LHCN-M2 (cell line): ENCODE data around the gene PAMR1. TPM values are rescaled to one million over a fixed set of nuclear protein-coding genes. Genes with fewer than 3 reads are reported as not detected.
"Not testable (repeated sequence)": the region's sequence is repeated elsewhere in the genome, so short reads cannot be mapped to it uniquely, and the experiment has no call there.

ENCODE experiments used
- DNase-seq: peaks from one replicate; pipeline ENCODE4 v3.0.0-alpha.2; 2012; ENCODE audit warnings: low read depth
- polyA plus RNA-seq: library from polyadenylated mRNA; unstranded; fragments of >200 nt; gene quantifications from one replicate; pipeline ENCODE4 v1.2.1, GENCODE V29; 2012; ENCODE audit warnings: missing spikeins
- total RNA-seq: library from RNA; depleted of rRNA; stranded (reverse); fragments of >200 nt; gene quantifications from 2 replicates; pipeline ENCODE4 v1.2.3, GENCODE V29; 2014; rRNA removed

PAMR1 gene, protein sequence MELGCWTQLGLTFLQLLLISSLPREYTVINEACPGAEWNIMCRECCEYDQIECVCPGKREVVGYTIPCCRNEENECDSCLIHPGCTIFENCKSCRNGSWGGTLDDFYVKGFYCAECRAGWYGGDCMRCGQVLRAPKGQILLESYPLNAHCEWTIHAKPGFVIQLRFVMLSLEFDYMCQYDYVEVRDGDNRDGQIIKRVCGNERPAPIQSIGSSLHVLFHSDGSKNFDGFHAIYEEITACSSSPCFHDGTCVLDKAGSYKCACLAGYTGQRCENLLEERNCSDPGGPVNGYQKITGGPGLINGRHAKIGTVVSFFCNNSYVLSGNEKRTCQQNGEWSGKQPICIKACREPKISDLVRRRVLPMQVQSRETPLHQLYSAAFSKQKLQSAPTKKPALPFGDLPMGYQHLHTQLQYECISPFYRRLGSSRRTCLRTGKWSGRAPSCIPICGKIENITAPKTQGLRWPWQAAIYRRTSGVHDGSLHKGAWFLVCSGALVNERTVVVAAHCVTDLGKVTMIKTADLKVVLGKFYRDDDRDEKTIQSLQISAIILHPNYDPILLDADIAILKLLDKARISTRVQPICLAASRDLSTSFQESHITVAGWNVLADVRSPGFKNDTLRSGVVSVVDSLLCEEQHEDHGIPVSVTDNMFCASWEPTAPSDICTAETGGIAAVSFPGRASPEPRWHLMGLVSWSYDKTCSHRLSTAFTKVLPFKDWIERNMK
- 0.23 and 0.26 TPM in 2 replicates for total RNA-seq
- 0.46 TPM for polyA plus RNA-seq

DNA sequence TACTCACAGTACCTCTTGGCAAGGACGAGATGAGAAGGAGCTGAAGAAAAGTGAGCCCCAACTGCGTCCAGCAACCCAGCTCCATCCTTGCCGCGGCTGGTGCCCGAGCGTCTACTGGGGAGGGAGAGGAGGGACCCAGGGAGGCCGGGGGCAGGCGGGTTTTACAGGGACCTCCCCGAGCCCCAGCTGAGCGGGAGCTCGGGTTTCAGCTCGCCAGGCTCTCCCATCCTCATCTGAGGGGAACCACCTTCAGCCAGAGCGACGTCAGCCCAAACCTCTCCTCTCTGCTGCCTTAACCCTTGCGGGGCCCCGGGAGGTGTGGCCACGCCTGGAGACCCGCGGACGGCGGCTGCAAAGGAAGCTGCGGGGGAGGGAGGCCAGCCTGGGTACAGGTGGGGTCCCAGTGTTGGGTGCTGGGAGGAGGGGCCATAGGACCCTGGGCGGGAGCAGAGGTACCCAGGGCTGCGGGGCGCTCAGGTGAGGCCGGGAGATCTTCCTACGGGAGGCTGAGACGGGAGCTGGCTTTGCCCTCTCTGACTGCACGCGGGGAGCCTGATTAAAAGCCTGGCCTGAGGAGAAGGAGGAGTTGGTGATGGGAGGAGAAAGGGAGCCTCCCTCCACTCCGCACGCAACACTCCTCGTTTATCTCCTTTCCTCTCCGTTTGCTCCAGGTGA lies at the start of gene PAMR1:
Gene PAMR1 (minus strand): TSS at position 116 of the 675 bp plus-strand sequence. CDS start 31 bp downstream, at position 85.
- no peak for DNase-seq

GRCh38 chr11:35571696-35572095 lies 46.3 kb upstream of the PAMR1 start:
- no peak for DNase-seq

- peak; percentile 87 for DNase-seq
These were observed 42.5 kb upstream of the PAMR1 start for GRCh38 chr11:35567737-35568465.

GRCh38 chr11:35566885-35567284 lies 41.5 kb upstream of the PAMR1 start:
- no peak for DNase-seq

DNA sequence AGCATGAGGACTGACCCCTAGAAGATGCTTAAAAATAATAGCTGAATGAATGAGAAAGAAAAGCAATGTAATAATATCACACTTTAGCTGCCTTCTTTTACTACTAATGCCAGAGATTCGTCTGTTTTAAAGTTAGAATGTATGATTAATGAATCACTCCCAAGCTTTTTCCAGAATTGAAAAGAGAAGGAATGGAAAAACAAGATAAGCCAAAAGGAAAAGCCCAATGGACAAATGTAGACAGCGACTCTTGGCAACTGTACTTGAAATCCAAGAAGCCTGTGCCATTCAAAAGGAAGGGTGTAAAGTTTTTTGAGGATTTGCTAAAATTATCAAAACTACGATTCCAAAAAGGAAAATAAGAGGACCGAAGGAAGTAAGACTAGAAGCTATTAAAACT lies 40.8 kb upstream of the PAMR1 start:
- DNase-seq: no peak

- DNase-seq: no peak
These were observed 38.8 kb upstream of the PAMR1 start for GRCh38 chr11:35564245-35564595.

GRCh38 chr11:35563484-35564244 lies 38.2 kb upstream of the PAMR1 start:
- no peak for DNase-seq

- DNase-seq: no peak
These were observed 34.5 kb upstream of the PAMR1 start for GRCh38 chr11:35559949-35560348.

DNA sequence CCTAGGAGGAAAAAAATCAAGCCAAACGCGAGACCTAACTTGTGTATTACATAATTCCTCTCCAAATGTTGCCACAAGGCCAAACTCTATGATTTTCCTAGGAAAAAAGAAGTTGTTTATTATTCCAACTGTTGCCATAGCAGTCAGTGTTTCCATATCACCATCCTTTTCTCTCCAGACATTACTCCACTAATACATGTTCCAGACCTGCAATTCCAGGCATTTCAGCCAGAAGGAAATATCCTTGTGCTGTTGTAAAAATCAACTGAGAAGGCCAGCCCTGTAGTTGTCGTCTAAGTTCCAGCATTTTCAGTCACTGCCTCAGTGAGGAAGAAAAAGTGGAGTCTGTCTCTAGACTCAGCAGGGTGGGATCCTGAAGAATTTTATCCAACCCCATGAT lies 33.1 kb upstream of the PAMR1 start:
- DNase-seq: peak; percentile 33

- DNase-seq: no peak
These were observed 30.1 kb upstream of the PAMR1 start for GRCh38 chr11:35555488-35555887.

- DNase-seq: peak; percentile 52
These were observed 29.3 kb upstream of the PAMR1 start for GRCh38 chr11:35554491-35555437.

DNA sequence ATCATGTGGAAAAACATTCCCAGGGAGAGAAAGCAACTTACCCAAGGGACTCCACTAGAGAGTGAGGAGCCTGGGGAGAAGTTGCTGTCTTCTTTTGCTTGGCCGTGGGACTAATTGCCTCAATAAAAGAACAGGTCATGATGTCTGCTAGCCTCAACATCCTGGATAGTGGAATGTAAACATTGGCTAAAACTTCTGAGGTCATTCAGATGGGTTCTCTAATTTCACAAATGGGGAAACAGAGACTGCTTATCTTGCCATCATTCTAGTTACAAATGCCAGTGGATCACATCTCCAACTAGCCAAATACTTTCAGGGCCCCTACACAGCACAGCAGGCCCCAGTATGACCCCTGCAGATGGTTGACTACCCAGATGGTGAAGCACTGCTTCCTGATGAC lies 28.4 kb upstream of the PAMR1 start:
- DNase-seq: peak; percentile 76

DNA sequence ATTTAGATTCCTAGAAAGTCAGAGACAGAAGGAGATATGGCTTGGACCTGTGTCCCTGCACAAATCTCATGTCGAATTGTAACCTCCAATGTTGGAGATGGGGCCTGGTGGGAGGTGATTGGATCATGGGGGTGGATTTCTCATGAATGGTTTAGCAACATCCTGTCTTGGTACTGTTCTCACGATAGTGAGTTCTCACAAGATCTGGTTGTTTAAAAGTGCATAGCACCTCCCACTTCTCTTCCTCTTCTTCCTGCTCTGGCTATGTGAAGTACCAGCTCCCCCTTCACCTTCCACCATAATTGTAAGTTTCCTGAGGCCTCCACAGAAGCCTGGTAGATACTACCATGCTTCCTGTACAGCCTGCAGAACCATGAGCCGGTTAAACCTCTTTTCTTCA lies 27.6 kb upstream of the PAMR1 start:
- no peak for DNase-seq

- DNase-seq: no peak
These were observed 27.2 kb upstream of the PAMR1 start for GRCh38 chr11:35552616-35553015.

DNA sequence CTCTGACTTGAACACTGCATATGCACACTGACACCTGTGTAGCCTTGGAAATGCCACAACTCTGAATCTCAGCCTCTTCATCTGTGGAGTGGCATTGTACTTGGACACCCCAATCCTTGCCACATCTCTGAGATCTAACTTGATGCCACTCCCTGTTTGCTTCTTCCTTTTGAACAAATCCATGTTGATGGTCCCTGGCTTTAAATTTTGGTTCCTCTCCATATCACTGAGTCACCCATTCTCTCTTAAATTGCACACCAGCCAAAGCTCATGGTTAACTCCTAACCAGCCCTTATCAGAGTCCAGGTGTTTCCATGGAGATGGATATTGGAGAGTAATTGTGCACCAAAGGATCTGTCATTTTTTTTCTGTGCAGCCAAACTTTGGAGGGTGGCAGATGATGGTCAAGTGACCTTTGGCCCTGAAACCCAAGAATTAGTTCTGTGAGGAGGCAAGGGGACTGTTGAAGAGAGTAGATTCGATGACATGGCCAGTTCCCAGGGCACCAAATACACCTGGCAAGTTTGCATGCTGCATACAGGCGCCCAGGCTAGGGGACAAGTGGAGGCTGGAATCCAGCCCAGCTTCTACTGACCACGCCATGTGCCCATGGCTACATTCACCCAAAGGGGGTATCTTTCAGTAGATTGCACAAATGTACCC lies 25.1 kb upstream of the PAMR1 start:
- DNase-seq: peak; percentile 50

DNA sequence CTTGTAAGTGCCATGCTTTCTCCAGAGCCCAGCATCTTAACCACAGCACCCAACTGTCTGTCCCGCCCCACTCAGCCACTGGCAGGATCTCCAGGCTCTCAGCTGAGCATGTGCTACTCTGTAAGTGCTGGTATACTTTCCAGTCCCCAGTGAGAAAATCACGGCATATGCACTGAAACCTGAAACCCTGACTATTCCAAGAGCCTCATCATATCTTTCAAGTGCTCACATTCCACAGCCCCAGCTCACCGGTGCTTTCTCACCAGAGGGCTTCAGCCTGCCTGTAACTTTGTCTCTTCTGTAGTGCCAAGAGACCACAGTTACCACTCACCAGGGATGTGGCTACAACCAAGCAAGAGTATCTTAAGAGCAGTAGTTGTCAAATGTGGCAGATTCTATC lies 24.4 kb upstream of the PAMR1 start:
- peak; percentile 99 for DNase-seq

DNA sequence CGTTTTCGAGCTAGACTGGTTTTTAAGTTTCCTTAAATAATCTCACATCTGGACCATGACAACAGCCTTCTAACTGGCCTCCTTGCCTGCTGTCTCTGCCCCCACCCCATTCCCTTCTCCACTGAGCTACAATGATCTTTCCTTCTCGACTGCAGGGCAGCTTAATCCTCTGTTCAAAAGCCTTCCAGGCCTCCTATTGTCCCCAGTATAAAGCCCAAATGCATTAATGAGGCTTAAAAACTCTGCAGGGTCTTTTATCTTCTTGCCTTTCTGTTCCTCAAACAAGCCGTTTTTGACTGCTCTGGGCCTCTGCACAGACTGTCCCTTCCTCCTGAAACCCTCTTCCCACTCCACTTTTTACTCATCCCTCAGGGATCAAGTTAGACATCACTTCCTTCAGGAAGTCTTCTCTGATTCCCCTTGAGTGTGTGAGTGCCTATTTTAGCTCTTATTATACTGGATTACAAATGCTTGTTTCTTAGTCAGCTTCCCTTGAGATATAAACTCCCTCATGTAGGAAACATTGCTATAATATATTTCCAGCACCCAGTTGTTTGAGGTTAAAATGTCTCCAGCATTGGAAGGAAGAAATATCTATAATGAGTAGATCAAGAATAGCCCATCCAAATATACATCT lies 23.6 kb upstream of the PAMR1 start:
- peak; percentile 73 for DNase-seq

DNA sequence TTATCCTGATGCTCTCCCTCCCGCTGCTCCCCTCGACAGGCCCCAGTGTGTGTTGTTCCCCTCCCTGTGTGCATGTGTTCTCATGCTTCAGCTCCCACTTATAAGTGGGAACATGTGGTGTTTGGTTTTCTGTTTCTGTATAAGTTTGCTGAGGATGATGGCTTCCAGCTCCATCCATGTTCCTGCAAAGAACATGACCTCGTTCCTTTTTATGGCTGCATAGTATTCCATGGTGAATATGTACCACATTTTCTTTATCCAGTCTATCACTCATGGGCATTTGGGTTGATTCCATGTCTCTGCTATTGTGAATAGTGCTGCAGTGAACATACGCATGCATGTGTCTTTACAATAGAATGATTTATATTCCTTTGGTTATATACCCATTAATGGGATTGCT lies 22.6 kb upstream of the PAMR1 start:
- DNase-seq: not testable (repeated sequence)

DNA sequence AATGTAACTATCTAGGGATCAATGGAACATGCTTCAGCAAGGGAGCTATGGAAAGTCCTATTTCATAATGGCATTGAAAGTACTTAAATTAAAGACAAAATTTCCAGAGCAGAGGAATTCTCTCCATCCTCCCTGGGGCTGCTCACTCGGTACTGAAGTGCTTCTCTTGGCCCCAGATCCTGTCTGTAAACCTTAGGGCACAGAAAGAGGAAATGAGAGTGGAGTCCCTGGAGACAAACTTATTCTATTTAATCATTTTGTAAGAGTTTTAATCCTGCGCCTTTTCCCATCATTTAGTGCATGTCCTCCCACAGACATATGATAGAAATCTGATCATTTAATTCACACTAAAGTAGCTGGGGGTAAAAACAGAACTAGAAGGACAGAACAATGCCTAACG lies 20.9 kb upstream of the PAMR1 start:
- no peak for DNase-seq
